ENCODE data around the gene ANXA4.

The ANXA4 gene

DNA sequence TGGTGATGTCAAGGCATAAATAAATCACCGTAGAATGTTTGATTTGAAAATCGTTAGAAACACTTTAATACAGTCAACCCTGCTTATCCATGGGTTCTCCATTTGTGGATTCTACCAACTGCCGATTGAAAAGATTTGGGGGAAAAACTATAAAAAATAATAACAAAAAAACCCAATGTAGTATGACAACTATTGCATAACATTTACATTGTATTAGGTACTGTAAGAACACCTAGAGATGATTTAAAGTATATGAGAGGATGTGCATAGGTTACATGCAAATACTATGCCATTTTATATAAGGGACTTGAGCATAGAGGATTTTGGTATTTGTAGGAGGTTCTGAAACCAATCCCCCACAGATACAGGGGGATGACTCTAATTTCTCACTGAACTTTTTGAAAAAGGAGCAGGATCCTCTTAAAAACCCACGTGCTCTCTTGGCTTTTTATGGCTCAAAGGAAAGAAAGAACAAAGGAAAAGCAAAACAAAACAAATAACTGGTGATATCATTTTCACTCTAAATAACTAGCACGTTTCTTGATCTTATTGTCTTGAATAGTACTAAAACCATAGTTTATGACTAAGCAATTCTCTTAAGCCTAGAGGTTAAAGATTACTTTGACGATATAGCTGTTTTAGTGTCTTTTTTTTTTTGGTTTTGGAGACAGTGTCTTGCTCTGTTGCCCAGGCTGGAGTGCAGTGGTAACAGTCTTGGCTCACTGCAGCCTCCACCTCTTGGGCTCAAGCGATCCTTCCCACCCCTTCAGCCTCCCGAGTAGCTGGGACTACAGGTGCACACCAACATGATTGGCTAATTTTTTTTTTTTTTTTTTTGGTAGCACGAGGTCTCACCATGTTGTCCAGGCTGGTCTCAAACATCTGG is 104.5 kb downstream of the ANXA4 start:
- TF ChIP-seq FOXP2 (optimal IDR thresholded peaks at IDR 0.05; ENCODE audit: borderline replicate concordance, extremely low read depth, extremely low read length, insufficient read depth): no peak

DNA sequence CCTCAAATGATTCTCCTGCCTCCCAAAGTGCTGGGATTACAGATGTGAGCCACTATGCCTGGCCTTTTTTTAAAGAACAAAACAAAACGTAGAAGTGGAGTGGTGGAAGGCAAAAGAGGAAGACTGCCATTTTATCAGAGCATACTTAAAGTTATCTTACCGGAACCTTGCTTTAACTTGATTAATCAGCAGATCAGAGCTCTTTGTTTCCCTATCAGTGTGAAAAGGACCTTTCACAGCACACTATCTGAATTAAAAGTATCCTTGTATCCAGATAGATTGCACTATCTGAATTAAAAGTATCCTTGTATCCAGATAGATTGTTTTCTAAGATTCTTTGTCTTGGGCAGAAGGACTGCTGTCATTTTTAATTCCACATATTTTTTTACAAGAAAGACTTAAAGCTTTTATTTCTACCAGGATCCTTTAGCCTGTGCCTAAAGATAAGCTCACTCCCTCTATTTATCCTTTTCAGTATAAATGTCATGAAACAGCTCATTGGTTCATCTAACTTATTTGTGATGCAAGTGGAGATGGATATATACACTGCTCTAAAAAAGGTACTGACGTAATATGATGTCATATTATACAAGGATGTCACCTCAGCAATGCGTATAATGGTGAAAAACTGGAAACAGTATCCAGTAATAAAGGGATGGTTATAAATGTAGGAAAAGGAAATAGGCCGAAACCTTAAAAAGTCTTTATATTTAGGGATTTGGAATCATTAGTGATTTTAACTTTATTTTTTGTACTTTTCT is 105.3 kb downstream of the ANXA4 start:
- TF ChIP-seq FOXP2 (optimal IDR thresholded peaks at IDR 0.05; ENCODE audit: borderline replicate concordance, extremely low read depth, extremely low read length, insufficient read depth) (no peak), TAF1 (IDR thresholded peaks at IDR 0.05; ENCODE audit: borderline replicate concordance, insufficient read depth, low read length) (no peak), SIN3A (IDR thresholded peaks at IDR 0.05; ENCODE audit: borderline replicate concordance, insufficient read depth, low read length) (no peak), POLR2AphosphoS5 (IDR thresholded peaks at IDR 0.05; ENCODE audit: low read depth, low read length) (no peak)
- TF ChIP-seq, protein P1, sequence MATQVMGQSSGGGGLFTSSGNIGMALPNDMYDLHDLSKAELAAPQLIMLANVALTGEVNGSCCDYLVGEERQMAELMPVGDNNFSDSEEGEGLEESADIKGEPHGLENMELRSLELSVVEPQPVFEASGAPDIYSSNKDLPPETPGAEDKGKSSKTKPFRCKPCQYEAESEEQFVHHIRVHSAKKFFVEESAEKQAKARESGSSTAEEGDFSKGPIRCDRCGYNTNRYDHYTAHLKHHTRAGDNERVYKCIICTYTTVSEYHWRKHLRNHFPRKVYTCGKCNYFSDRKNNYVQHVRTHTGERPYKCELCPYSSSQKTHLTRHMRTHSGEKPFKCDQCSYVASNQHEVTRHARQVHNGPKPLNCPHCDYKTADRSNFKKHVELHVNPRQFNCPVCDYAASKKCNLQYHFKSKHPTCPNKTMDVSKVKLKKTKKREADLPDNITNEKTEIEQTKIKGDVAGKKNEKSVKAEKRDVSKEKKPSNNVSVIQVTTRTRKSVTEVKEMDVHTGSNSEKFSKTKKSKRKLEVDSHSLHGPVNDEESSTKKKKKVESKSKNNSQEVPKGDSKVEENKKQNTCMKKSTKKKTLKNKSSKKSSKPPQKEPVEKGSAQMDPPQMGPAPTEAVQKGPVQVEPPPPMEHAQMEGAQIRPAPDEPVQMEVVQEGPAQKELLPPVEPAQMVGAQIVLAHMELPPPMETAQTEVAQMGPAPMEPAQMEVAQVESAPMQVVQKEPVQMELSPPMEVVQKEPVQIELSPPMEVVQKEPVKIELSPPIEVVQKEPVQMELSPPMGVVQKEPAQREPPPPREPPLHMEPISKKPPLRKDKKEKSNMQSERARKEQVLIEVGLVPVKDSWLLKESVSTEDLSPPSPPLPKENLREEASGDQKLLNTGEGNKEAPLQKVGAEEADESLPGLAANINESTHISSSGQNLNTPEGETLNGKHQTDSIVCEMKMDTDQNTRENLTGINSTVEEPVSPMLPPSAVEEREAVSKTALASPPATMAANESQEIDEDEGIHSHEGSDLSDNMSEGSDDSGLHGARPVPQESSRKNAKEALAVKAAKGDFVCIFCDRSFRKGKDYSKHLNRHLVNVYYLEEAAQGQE (IDR thresholded peaks at IDR 0.05; ENCODE audit: insufficient read depth in 1 of 2, low read depth in 2 of 2, low read length in 2 of 2): no peak

DNA sequence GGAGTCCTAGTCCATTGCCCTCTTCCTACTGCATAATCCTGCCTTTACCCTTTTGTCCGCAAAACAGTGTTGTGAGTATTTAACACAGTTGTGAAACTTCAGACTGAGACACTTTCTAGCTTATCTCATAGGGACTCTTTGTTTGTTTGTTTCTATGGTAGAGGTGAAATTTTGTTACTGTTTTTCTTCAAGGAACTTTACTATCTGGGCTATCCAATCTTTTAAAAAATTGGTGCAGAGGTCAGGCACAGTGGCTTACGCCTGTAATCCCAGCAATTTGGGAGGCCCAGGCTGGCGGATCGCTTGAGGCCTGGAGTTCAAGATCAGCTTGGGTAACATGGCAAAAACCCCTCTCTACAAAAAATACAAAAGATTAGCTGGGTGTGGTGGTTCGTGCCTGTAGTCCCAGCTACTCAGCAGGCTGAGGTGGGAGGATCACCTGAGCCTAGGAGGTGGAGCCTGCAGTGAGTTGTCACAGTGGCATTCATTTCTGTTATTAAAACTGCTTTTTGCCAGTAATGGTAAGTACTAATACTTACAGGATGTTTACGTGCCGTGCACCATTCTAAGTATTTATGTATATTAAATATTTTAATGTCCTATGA is 106.4 kb downstream of the ANXA4 start:
- TF ChIP-seq SIN3A (IDR thresholded peaks at IDR 0.05; ENCODE audit: borderline replicate concordance, insufficient read depth, low read length) (no peak), TAF1 (IDR thresholded peaks at IDR 0.05; ENCODE audit: borderline replicate concordance, insufficient read depth, low read length) (no peak), FOXP2 (optimal IDR thresholded peaks at IDR 0.05; ENCODE audit: borderline replicate concordance, extremely low read depth, extremely low read length, insufficient read depth) (no peak), POLR2AphosphoS5 (IDR thresholded peaks at IDR 0.05; ENCODE audit: low read depth, low read length) (no peak)
- TF ChIP-seq, protein P1 (IDR thresholded peaks at IDR 0.05; ENCODE audit: insufficient read depth in 1 of 2, low read depth in 2 of 2, low read length in 2 of 2): no peak

DNA sequence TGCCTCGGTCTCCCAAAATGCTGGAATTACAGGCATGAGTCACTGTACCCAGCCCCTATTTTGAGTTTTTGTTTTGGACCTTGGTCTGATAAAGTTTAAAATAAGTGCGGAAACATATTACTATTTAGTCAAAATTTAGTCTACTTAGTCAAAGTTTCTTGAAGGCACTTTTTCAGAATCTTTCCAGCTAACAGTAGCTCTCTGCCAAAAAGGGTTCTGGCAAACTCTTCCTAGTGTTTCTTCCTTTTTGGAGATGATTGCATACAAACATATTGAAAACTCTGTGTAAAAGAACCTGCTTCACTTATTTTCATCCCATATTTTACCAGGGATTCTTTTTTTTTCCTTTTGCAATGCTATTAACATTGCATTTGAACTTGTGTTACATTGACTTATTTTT is 116.3 kb downstream of the ANXA4 start:
- TF ChIP-seq SIN3A (IDR thresholded peaks at IDR 0.05; ENCODE audit: borderline replicate concordance, insufficient read depth, low read length) (no peak), FOXP2 (optimal IDR thresholded peaks at IDR 0.05; ENCODE audit: borderline replicate concordance, extremely low read depth, extremely low read length, insufficient read depth) (no peak), POLR2AphosphoS5 (IDR thresholded peaks at IDR 0.05; ENCODE audit: low read depth, low read length) (no peak), TAF1 (IDR thresholded peaks at IDR 0.05; ENCODE audit: borderline replicate concordance, insufficient read depth, low read length) (no peak)
- TF ChIP-seq, protein P1 (IDR thresholded peaks at IDR 0.05; ENCODE audit: insufficient read depth in 1 of 2, low read depth in 2 of 2, low read length in 2 of 2): no peak

DNA sequence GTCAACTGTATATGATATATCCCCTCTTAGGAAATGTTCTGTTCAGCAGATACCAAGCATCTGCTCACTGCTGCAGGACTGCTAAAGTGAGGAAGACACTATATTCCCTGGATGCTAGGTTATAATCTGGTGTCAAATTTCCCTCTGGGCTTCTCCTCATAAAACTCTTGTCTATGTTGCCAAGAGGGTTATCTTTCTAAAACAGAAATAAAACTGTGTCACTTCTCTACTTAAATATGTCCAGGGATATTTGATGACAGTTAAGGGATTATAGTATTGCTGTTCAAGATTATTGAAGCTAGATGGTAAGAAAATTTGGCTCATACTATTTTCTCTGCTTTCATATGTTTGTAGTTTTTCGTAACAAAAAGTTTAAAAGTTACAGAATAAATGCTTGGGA is 121.4 kb downstream of the ANXA4 start:
- no peak for TF ChIP-seq TAF1 (IDR thresholded peaks at IDR 0.05; ENCODE audit: borderline replicate concordance, insufficient read depth, low read length)
- no peak for TF ChIP-seq SIN3A (IDR thresholded peaks at IDR 0.05; ENCODE audit: borderline replicate concordance, insufficient read depth, low read length)
- no peak for TF ChIP-seq POLR2AphosphoS5 (IDR thresholded peaks at IDR 0.05; ENCODE audit: low read depth, low read length)
- TF ChIP-seq, protein P1 (IDR thresholded peaks at IDR 0.05; ENCODE audit: insufficient read depth in 1 of 2, low read depth in 2 of 2, low read length in 2 of 2): no peak
- TF ChIP-seq FOXP2 (optimal IDR thresholded peaks at IDR 0.05; ENCODE audit: borderline replicate concordance, extremely low read depth, extremely low read length, insufficient read depth): no peak

All from PFSK-1 (cell line).